Coronary artery (tissue), 2 donors: ENCODE measurements around the gene PTPRM.

Experiments
- DNase-seq: peaks from one replicate; pipeline ENCODE4 v3.0.0-alpha.2; 2017; ENCODE audit warnings: low spot score
- H3K27ac ChIP-seq, 2 donors: fragments of 200-600 bp; sonication (generic); one replicate each; pipeline ENCODE4 v1.5.1; 2016 to 2019
- H3K4me3 ChIP-seq: fragments of 200-600 bp; sonication (generic); 2 replicates; pipeline ENCODE4 v1.5.1; 2016; ENCODE audit warnings: mild to moderate bottlenecking, moderate library complexity
- TF ChIP-seq, protein P1 (sequence below): fragments of 200-600 bp; sonication (generic); IDR thresholded peaks from one replicate; pipeline ENCODE4 v1.5.1; 2019; ENCODE audit warnings: antibody characterized with exemption

The PTPRM gene

GRCh38 chr18:8088626-8089025 lies 521.5 kb downstream of the PTPRM start:
- no peak for DNase-seq
- H3K27ac ChIP-seq: no peak overlapping the region

GRCh38 chr18:8091035-8091434 lies 523.9 kb downstream of the PTPRM start:
- no peak for DNase-seq
- H3K4me3 ChIP-seq: no peak overlapping the region
- TF ChIP-seq, protein P1, sequence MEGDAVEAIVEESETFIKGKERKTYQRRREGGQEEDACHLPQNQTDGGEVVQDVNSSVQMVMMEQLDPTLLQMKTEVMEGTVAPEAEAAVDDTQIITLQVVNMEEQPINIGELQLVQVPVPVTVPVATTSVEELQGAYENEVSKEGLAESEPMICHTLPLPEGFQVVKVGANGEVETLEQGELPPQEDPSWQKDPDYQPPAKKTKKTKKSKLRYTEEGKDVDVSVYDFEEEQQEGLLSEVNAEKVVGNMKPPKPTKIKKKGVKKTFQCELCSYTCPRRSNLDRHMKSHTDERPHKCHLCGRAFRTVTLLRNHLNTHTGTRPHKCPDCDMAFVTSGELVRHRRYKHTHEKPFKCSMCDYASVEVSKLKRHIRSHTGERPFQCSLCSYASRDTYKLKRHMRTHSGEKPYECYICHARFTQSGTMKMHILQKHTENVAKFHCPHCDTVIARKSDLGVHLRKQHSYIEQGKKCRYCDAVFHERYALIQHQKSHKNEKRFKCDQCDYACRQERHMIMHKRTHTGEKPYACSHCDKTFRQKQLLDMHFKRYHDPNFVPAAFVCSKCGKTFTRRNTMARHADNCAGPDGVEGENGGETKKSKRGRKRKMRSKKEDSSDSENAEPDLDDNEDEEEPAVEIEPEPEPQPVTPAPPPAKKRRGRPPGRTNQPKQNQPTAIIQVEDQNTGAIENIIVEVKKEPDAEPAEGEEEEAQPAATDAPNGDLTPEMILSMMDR: no peak
- H3K27ac ChIP-seq: no peak overlapping the region

More at GRCh38 chr18:8088626-8089025, 521.5 kb downstream of the PTPRM start:
- H3K4me3 ChIP-seq: no peak overlapping the region
- TF ChIP-seq, protein P1: no peak

DNA sequence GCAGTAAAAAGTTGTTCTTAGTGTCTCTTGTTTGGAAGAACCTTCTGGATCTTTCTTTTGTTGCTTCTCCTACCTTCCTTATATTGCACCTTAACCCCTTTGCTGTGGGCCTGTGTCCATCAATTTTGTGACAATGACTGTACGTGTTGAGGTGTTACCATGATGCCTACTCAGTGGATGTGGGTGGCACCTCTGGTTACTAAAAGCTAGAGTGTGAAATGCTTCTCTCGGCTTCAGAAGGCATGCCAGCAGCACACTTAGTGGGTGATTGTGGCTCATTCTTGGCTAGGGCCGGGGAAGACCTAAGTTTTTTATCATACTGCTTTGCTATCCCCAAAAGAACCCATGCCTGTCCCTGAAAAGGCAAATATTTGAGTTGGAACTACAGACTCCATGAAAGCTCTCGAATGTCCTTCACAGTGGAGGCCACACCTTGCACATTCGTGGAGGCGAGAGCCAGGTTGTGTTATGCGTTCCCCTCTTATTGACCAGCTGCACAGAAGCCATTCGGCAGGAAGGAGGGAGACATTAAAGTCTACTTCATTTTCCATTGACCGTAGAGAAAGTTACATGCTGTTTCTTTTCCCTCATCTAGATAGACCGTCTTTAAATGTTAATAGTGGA lies 528.9 kb downstream of the PTPRM start:
- Histone ChIP-seq H3K4me3 (no peak overlapping the region), H3K27ac (no peak overlapping the region)
- TF ChIP-seq, protein P1: no peak
- DNase-seq: no peak

- no peak overlapping the region for H3K27ac ChIP-seq
- TF ChIP-seq, protein P1: no peak
- DNase-seq: no peak
- H3K4me3 ChIP-seq: no peak overlapping the region
These were observed 530.3 kb downstream of the PTPRM start for GRCh38 chr18:8097399-8097798.

GRCh38 chr18:8097927-8098326 lies 530.8 kb downstream of the PTPRM start:
- H3K4me3 ChIP-seq: no peak overlapping the region
- no peak overlapping the region for H3K27ac ChIP-seq
- TF ChIP-seq, protein P1: no peak
- DNase-seq: no peak

GRCh38 chr18:8106603-8107002 lies 539.5 kb downstream of the PTPRM start:
- Histone ChIP-seq H3K4me3 (no peak overlapping the region), H3K27ac (no peak overlapping the region)
- DNase-seq: no peak
- TF ChIP-seq, protein P1: no peak

- H3K27ac ChIP-seq: no peak overlapping the region
- no peak overlapping the region for H3K4me3 ChIP-seq
- no peak for DNase-seq
- TF ChIP-seq, protein P1: no peak
These were observed 540.3 kb downstream of the PTPRM start for GRCh38 chr18:8107426-8107825.
